Choroid plexus epithelial cell (primary cell): ENCODE measurements around the gene F5.

Experiments used
- DNase-seq: peaks from one replicate; pipeline ENCODE4 v3.0.0-alpha.2; 2010; ENCODE audit warnings: low read depth
- H3K4me3 ChIP-seq: 2 replicates; pipeline ENCODE4 v1.5.1; 2011; ENCODE audit warnings: low read depth, mild to moderate bottlenecking, control low read depth, low read length, moderate library complexity
- TF ChIP-seq, protein P1 (sequence below): conservative IDR thresholded peaks from 2 replicates; pipeline ENCODE4 v1.5.1; 2011; ENCODE audit warnings: low read depth, mild to moderate bottlenecking, control low read depth, inconsistent platforms, low read length, moderate library complexity

Gene F5

DNA sequence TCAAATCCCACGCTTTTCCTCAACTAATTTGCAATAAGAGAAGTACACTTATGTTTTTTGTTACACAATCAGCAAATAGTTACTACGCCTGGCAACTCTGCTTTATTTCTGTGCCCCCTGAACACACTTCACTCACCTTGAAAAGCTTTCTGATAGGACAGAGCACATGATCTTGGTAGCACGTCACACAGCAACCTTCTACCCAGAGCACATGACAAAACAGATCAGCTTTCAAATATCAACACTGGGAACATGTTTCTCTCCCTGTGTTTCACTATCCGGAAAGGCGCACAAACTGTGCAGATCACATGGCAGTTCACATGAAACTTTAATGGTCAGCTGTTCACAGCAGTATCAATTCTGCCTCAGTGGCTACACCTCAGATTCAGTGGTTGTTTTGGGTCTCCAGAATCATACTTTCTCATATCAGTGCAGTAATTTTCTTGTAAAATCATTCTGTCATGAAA lies 102.7 kb downstream of the F5 start:
- peak overlapping the region; percentile 88 for H3K4me3 ChIP-seq

GRCh38 chr1:169479363-169480066 lies 106.8 kb downstream of the F5 start:
- H3K4me3 ChIP-seq = no peak overlapping the region
- TF ChIP-seq, protein P1, sequence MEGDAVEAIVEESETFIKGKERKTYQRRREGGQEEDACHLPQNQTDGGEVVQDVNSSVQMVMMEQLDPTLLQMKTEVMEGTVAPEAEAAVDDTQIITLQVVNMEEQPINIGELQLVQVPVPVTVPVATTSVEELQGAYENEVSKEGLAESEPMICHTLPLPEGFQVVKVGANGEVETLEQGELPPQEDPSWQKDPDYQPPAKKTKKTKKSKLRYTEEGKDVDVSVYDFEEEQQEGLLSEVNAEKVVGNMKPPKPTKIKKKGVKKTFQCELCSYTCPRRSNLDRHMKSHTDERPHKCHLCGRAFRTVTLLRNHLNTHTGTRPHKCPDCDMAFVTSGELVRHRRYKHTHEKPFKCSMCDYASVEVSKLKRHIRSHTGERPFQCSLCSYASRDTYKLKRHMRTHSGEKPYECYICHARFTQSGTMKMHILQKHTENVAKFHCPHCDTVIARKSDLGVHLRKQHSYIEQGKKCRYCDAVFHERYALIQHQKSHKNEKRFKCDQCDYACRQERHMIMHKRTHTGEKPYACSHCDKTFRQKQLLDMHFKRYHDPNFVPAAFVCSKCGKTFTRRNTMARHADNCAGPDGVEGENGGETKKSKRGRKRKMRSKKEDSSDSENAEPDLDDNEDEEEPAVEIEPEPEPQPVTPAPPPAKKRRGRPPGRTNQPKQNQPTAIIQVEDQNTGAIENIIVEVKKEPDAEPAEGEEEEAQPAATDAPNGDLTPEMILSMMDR = no peak
- no peak for DNase-seq

More for the DNA sequence above, 102.7 kb downstream of the F5 start:
- DNase-seq = peak; percentile 94
- TF ChIP-seq, protein P1 = no peak

GRCh38 chr1:169478094-169478672 lies 108.1 kb downstream of the F5 start:
- H3K4me3 ChIP-seq = no peak overlapping the region
- no peak for DNase-seq
- TF ChIP-seq, protein P1 = no peak

DNA sequence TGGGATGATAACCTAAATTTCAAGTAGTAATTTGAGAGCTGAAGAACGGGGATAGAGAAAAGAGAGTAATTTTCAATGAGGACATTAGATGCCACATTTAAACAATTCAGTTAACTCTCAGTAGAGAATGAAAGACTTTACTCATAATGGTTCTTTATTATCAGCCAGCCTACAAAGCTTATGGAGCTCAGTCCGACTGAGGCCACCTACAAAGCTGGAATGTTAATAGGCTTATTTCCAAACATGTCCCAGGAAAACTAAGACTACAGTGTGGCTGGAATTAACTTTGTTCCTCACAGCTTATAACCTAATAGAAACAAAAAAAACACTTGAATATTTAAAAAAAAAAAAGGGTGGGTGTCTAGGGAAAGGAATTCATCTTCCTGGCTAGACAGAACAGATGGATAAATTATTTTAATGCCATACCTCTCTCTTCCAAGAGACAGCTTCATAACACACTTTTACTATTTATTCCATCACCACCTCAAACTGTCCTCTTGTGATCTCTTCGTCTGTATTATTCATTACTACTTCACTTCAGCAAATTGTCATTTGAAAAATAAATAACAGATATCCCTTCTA lies 110.4 kb downstream of the F5 start:
- DNase-seq = no peak
- TF ChIP-seq, protein P1 = no peak
- no peak overlapping the region for H3K4me3 ChIP-seq

- H3K4me3 ChIP-seq = no peak overlapping the region
- TF ChIP-seq, protein P1 = no peak
- DNase-seq = no peak
These were observed 111.8 kb downstream of the F5 start for GRCh38 chr1:169474302-169474995.

DNA sequence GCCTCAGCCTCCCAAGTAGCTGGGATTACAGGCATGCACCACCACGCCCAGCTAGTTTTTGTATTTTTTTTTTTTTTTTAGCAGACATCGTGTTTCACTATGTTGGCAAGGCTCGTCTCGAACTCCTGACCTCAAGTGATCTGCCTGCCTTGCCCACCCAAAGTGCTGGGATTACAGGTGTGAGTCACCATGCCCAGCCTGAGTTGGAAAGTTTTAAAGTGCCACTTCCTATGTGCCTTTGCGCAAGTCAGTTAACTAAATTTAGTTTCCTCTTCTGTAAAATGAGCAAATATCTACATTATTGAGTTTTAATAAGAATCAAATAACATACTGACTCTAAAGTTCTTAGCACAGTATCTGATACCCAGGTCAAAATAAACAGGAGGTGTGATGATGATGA lies 112.9 kb downstream of the F5 start:
- TF ChIP-seq, protein P1 = no peak
- no peak for DNase-seq

More for the DNA sequence above, 112.9 kb downstream of the F5 start:
- H3K4me3 ChIP-seq = no peak overlapping the region
